HG03442 (cell line): ENCODE results near the gene TESK1.
A peak's percentile ranks its signal among the peaks of the same experiment; 100 is the strongest.

Experiments used
- ATAC-seq: cut with Tn5 transposase; IDR thresholded peaks from one replicate; pipeline ENCODE4 v1.9.1; 2021; ENCODE audit warnings: mild to moderate bottlenecking, moderate library complexity; ENCODE audit not compliant: unreplicated experiment

TESK1 gene, protein sequence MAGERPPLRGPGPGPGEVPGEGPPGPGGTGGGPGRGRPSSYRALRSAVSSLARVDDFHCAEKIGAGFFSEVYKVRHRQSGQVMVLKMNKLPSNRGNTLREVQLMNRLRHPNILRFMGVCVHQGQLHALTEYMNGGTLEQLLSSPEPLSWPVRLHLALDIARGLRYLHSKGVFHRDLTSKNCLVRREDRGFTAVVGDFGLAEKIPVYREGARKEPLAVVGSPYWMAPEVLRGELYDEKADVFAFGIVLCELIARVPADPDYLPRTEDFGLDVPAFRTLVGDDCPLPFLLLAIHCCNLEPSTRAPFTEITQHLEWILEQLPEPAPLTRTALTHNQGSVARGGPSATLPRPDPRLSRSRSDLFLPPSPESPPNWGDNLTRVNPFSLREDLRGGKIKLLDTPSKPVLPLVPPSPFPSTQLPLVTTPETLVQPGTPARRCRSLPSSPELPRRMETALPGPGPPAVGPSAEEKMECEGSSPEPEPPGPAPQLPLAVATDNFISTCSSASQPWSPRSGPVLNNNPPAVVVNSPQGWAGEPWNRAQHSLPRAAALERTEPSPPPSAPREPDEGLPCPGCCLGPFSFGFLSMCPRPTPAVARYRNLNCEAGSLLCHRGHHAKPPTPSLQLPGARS

DNA sequence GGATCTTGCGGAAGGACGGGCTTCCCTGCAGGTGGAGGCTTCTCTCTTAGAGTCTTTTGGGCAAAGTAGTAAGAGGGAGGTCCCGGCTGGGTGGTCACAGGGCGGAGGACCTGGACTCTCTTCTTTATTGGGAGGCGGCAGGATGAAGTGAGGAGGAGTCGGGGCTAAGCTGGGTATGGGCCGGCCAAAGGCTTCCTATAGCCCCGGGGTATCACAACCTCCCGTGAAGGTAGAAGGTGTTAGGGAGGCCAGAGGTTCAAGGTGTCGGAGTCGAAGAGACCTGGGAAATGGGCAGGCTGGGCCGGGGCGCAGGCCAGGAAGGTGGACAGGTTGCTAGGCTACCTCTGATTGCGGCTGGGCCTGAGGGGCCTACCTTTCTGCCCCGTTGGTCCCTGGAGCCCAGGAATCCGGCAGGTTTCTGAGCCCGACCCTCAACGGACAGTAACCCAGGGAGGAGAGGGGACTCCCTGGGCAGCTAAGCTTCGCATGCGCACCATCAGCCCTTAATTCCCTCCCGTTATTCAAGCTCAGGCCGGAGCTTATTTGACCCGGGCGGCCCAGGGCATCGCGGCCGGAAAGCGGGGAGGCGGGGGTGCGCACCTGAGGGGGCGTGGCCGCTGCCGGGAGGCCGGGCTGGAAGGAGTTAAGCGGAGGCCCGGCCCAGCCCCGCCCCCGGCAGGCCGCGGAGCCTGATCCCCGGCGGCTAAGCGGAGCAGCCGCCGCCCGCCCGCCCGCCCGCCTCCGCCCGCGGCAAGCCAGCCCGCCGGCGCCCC, at the start of gene TESK1:
Gene TESK1, plus strand, starts transcription at position 685 of the 773 bp plus-strand sequence. CDS start 358 bp downstream, outside the sequence.
- ATAC-seq, result peak; percentile 34

DNA sequence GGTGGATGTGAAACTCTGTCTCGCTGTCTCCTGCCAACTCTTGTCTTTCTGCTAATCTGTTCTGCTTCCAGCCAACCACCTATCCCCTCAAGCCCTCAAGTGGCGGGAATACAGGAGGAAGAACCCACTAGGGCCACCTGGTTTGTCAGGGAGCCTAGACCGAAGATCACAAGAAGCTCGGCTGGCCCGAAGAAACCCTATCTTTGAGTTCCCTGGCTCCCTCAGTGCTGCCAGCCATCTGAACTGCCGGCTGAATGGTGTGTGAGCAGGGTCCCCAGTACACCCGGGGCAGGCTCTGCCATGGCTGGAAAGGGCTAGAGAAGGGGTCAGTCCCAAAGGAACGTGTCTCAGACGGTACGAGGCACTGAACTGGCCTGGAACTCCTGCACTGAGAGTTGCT, 49.2 kb upstream of the TESK1 start:
- no peak for ATAC-seq

DNA sequence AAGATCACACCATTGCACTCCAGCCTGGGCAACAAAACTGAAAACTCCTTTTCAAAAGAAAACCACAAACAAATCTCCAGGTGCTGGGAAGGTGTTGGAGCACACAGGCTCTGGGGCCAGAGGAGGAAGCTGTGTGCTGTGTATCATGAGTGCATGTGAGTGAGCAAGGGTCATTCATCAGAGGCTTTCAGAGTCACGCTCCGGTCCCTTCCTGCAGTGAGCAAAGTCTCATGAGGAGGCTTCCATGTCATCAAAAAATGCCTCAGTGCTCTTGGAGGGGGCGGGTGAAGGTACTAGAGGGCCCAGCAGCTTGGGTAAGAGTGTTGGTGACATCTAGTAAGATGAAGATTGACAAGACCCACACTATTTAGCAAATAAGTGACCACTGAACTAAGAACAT, 48.3 kb upstream of the TESK1 start:
- ATAC-seq, result no peak

DNA sequence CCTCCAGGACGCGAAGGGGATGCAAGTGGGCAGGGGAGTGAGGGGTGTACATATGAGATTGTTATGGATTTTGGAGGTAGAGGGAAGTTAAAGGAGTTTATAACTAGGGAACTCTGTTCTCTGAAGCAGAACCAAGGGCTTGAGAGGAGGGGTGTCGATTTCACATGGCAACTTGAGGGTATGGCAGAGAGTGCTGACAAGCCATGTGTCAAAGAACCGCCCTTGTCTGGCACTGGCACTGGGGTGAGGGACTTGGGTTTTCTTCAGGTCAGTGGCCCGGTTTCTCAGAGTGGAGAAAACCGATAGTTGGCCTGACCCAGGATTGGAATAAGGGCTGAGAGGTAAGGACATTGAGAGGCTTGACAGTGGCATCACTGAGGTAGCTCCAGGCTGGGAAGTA, 47.7 kb upstream of the TESK1 start:
- ATAC-seq, result no peak

DNA sequence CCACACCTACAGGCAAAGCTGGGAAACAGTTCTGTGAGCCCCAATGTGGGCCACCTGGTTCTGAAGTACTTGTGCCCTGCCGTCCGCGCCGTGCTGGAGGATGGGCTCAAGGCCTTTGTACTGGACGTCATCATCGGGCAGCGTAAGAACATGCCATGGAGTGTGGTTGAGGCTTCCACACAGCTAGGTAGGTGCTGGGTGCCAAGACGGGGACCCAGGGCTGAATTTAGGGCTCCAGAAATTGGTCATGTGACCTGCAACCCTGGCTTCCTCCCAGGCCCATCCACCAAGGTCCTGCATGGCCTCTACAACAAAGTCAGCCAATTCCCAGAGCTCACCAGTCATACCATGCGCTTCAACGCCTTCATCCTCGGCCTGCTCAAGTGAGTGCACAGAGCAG, 46.9 kb upstream of the TESK1 start:
- no peak for ATAC-seq

DNA sequence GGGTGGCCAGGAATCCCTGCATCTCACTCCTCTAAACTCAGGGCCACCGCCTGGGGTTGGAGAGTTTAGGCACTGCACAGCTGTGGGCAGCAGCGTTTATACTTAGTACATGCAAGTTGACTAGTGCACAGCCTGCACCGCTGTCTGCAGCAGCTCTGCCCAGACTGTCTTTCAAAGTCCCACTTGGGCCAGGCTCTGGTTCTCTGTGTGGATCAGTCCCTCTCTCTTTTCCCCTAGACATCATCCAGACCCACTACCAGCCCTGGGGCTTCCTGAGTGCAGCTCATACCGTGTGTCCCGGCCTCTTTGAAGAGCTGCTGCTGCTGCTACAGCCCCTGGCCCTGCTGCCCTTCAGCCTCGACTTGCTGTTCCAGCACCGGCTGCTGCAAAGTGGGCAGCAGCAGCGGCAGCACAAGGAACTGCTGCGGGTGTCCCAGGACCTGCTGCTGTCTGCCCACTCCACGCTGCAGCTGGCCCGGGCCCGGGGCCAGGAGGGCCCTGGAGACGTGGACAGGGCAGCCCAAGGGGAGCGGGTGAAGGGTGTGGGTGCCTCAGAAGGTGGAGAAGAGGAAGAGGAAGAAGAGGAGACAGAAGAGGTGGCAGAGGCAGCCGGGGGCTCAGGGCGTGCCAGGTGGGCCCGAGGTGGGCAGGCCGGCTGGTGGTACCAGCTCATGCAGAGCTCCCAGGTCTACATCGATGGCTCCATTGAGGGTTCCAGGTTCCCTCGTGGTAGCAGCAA, 45.1 kb upstream of the TESK1 start:
- ATAC-seq, result no peak

DNA sequence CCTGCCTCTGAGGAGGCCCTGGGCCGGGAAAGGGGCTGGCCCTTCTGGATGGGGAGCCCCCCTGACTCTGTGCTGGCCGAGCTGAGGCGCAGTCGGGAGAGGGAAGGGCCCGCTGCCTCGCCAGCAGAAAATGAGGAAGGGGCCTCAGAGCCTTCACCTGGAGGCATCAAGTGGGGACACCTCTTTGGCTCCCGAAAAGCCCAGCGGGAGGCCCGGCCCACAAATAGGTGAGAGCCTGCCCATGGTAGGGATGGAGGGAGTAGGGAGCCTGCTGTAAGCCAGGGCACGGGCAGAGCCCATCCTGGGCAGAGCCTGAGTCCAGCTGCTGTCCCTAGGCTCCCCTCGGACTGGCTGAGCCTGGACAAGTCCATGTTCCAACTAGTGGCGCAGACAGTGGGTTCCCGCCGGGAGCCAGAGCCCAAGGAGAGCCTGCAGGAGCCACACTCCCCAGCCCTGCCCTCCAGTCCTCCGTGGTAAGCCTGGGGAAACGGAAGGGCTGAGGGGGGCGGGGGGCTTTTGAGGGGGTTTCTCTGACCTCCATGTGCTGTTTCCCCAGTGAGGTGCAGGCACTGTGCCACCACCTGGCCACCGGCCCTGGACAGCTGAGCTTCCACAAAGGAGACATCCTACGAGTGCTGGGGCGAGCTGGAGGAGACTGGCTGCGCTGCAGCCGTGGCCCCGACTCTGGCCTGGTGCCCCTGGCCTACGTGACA, 44.3 kb upstream of the TESK1 start:
- no peak for ATAC-seq

DNA sequence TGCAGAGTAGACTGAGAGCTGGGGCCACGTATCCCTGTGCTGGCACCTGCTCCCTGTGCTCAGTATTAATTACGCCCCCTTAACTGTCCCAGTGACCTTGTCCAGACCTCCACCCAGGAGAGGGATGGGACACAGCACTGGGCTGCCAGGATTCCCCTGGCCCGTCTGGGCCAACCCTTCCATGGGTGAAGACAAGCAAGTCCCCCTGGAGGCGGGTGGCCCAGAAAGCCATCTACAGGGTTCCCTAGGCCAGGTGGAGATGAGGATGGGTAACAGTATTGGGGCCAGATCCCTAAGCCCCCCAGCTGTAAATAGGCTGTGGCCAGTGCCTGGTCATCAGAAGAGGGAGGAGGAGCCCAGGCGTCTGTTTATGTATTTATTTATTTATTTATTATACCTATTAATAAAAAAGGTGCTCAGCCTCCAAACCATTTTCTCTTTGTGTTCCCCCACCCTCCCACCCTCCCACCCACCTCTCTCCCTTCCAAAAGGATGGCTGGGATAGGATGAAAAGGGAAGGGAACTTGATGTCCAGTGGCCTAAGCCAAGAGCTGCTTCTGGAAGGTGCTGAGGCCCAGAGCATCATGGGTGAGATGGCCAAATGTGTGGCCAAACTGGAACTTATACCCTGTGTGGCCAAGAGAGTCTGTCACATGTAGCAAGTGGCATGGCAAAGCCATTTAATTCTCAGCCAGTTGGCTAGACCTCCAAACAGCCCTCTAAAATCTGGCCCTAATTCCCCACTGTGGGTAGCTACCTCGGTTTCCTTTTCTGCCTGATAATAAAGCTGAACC, 43.4 kb upstream of the TESK1 start:
- ATAC-seq, result no peak

DNA sequence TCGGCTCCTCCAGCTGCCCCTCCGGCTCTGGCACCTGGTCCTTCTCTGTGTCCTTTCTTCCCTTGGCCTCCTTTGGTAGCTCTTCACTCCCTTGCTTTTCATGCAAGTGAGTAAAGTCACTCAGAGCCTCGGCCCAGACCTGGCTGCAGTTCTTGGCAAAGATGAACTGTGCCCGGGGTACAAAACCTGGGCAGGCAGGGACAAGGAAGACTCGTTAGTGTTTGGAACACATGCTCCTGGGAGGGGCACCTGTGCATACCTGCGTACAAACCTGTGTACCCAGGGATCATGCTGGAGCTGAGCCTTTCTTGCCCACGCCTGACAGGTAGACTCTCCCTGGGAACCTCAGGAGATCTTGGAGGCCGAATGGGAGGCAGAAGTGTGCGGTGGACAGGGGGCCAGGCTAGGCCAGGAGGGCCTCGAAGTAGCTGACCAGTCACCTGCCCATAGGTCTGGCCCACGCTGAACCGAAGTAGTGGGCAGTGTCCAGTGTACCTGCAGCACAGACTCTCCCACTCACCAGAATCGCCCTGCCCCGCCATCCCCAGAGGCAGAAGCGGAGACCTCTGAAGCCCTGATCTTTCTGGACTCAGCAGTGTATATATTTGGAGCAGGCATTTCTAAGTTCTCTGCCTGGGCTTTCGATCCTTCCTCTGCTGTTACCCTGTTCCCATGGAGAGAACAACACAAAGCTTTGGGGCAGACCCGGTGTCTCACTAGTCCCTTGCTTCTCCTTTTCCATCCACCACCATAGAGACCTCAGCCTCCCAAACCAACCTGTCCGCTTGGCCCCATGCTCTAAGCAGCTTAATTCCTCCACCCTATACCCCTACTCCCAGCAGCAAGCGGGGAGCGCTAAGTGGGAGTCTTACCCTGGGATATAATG, 41.9 kb upstream of the TESK1 start:
- ATAC-seq, result no peak

DNA sequence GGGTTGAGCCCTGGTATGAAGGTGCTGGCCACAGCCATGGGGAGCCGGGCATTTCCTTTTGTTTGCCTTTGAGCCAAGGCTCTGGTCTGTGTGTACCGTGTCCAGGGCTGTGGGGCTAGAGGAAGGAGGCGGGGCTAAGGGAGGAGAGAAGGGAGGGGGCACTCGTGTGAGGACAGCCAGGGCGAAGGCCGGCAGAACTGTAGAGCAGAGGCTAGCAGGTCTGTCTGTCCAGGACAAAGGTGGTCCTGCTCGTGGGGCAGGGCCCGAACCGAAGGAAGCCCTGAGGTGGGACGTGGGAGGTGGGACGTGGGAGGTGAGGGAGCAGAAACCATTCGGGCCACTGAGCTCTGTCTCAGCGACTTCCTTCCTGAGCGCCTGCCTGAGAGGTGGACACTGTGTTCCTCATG, 41.3 kb upstream of the TESK1 start:
- ATAC-seq, result no peak

DNA sequence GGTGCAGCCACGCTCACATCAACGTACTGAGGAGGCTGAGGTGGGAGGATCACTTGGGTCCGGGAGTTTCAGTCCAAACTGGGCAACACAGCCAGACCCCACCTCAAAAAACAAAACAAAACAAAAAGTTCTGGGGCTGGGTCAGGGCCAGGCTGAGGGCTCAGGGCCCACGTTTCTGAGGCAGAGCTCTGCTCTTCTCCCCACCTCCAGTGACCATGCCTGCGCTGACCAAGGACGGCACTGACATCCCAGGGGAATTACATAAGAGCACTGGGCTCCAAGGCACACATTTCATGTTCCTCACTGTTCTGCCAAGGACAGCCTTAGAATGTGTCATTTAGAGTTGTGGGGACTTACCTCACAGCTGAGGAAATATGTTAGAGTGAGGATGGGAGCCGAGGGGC, 40.4 kb upstream of the TESK1 start:
- no peak for ATAC-seq

DNA sequence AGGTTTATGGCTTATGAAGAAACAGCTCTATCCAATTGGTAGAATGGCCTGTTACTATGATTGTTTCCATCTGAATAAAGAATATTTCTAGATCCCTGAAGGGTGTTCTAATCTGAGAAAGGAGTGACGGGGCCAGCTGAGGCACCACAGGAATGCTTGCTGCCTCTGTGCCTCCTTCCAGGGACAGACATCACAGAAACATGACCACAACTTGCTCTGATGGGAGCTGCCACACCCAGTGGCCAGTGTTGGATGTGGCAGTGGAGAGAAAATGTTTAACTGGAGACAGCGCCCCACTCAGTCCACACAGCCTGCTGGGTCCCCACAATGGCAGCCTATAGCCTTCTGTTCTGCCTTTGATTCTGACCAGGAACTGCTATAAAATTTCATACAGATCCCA, 38.6 kb upstream of the TESK1 start:
- no peak for ATAC-seq

DNA sequence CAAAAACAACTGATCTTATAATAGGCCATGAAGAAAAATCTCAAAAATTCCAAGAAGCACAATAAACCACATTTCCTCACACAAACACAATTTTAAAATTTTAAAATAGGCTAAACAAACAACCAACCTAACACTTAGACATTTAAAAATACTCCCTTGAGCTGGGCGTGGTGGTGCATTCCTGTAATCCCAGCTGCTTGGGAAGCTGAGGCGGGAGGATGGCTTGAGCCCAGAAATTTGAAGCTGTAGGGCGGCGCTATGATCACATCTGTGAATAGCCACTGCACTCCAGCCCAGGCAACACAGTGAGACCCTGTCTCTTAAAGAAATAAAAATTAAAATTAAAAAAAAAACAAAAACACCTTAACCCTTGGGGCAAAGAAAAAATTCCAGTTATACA, 36.9 kb upstream of the TESK1 start:
- no peak for ATAC-seq

DNA sequence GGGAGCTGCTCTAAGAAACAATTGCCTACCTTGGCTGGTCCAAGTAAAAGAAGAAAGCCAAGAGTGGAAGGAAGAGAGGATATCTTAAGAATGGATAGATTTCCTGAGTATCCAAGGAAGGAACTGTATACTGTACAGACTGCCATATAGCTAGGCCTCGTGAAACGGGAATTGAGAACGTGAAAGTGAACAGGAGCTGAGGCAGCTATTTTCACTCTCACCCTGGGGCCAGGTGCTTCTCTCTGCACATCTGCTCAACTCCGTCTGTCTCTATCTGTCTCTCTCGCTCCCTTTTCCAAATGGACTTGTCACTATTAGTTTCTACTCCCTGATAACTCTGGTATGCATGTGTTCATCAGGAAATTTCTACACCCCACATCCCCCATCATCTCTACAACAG, 35.9 kb upstream of the TESK1 start:
- ATAC-seq, result no peak

DNA sequence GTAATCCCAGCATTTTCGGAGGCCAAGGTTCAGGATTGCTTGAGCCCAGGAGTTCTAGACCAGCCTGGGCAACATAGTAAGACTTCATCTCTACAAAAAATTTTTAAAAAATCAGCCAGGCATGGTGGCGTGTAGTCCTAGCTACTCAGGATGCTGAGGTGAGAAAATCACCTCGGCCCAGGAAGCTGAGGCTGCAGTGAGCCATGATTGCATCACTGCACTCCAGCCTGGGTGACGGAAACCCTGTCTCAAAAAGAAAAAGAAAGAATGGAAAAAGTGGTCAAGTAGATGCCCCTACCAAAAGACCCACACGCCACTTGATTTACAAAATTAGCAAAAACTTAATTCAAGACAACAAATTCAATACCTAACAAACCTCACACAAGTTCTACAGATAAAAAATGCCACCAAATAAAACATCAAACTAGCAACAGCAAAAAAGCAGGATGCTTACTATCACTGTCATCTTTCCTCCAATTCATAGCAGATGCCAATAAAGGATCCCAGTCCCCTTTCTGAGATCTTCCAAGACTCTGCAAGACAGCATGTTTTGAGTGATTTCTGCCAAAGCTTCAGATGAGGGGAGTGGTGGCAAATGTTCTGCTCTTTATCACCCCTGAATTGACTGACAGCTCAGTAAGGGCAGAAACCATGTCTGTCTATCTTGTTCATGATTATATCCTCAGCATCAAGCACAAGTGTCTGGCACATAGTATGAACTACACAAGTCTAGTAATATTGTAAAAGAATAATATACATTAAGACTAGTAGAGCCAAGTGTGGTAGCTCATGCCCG, 34.2 kb upstream of the TESK1 start:
- no peak for ATAC-seq

DNA sequence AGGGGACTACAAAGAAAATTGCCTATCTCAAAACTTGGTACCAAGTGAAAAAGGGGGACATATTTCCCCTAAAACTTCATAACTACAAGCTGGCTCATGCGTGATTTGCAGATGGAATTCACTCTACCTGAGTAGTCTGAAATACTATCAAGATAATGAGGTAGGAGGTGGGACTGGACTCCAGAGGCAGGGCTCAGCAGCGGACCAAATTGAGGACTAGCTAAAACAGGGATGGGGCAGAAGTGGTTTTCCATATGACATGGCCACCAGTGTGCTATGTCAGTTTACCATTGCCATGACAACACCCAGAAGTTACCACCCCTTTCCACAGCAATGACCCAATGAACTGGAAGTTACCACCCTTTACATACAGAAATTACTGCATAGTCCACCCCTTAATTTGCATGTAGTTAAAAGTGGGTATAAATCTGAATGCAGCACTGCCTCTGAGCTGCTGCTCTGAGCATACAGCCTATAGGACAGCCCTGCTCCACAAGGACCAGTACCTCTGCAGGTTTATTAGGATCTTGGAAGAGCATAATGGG, 30.4 kb upstream of the TESK1 start:
- no peak for ATAC-seq

DNA sequence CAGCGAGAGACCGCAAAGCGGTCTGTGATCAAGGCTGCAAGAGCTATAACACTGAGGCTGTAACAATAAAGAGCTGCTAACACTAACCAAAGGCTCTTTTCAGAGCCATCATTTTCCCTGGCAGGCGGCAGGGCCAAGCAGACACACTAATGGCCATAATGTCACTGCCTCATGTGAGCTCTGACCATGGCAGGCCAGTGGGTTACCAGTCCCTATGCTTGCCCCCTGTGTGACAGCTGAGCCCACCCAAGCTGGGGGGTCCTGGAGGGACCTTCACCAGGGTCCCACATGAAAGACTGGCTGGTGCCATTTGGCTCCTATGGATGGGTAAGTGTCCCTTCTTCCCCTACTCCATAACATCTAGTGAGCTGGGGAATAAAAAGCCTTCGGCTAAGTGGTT, 29.6 kb upstream of the TESK1 start:
- no peak for ATAC-seq

DNA sequence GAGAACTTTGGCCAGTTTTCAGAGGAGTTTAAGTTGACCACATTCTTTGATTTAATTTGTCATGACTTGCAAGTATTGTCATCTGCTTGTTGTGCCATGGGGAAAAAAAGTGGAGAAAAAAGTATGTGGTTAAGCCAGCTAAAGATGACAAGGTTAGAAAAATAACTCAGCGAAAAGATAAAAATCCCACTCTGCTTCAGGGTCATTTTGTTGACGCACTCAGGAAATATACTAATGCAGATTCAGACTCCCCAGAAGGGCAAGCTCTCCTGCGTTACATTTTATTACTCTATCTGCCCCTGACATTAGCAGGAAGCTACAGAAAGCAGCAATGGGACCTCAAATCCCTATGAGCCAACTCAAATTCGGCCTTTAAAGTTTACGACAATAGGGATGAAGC, 27.6 kb upstream of the TESK1 start:
- ATAC-seq, result no peak
